NCI-H1694 treated with DMSO at 0.1 percent for 48 hours (cell line): ENCODE data around the gene TAF1C.
A peak's percentile ranks its signal among the peaks of the same experiment; 100 is the strongest.
"Not testable (repeated sequence)": the region's sequence is repeated elsewhere in the genome, so short reads cannot be mapped to it uniquely, and the experiment has no call there.

ENCODE experiments used
- DNase-seq: peaks from one replicate; lab custom pipeline; 2025; lab: John Stamatoyannopoulos, UW

Gene TAF1C, protein sequence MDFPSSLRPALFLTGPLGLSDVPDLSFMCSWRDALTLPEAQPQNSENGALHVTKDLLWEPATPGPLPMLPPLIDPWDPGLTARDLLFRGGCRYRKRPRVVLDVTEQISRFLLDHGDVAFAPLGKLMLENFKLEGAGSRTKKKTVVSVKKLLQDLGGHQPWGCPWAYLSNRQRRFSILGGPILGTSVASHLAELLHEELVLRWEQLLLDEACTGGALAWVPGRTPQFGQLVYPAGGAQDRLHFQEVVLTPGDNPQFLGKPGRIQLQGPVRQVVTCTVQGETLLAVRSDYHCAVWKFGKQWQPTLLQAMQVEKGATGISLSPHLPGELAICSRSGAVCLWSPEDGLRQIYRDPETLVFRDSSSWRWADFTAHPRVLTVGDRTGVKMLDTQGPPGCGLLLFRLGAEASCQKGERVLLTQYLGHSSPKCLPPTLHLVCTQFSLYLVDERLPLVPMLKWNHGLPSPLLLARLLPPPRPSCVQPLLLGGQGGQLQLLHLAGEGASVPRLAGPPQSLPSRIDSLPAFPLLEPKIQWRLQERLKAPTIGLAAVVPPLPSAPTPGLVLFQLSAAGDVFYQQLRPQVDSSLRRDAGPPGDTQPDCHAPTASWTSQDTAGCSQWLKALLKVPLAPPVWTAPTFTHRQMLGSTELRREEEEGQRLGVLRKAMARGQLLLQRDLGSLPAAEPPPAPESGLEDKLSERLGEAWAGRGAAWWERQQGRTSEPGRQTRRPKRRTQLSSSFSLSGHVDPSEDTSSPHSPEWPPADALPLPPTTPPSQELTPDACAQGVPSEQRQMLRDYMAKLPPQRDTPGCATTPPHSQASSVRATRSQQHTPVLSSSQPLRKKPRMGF

DNA sequence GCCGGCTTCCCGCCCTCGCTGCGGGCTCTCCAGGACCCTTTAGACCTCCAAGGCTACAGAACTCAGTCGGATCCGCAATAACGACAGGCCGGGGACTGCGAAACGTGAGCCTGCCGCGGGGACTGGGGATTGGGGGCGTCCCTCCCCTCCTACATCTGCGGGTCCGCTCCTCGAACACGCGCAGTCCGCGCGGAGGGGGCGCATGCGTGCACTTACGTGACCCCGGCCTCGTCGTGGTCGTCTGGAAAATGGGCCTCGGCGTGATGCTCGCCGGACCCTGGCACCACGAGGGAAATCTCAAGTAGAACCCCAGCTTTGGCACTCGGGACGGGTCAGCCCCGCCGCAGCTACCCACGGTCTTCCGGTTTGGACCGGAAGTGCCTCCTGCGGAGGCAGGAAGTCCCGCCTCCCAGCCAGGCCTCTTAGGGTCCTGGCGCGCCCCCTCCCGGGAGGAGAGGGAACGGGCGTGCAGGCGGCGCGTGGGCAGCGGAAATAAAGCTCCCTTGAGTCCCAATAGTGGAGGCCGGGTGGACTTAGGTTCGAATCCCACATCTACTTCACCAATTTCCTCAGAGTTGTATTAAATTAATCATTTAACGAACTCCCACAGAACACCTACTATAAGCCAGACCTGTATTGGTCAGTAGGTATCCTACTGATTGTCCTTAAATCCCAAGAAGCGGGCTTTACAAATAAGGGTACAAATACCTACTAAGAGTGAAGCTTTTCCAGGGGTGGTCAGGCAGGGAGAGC is at the start of gene TAF1C:
Gene TAF1C, minus strand, starts transcription at position 373 of the 753 bp plus-strand sequence. CDS start 2,069 bp downstream, outside the sequence.
- DNase-seq = peak; percentile 82

DNA sequence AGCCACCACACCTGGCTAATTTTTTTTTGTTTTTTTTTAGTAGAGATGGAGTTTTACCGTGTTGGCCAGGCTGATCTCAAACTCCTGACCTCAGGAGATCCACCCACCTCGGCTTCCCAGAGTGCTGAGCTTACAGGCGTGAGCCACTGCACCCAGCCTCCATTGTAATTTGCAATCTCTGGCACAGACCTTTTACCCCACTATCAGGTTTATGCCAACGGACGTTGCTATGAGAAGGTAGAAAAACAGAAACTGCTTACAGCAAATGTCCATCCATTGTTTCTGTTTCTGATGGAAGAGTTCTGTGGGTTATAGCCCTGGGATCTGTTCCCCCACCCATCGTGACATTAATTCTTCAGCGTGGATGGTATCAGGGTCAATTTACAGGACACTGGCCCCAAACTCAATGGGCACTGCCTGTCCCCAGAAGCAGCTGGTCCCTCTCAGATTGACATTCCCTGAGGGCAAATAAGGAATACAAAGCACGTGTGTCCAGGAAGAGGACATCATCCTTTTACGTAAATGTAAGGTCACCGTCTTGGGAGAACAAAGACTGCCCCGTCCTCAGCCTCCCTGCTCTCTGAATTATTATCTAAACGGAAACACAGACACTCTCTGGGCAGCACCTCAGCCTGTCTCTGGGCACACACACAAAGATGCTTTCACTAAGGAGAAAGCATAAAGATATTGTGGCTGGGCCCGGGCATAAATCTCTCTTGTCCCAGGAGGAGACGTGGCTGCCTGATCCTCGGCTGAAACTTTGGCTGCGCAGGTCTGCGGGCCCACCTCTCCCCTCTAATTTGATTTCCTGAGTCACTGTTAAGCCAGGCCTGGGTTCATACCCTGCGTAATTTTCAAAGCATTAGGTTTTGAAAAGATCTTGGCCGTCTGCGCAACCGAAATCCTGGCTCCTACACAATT is 47.7 kb upstream of the TAF1C start:
- no peak for DNase-seq

DNA sequence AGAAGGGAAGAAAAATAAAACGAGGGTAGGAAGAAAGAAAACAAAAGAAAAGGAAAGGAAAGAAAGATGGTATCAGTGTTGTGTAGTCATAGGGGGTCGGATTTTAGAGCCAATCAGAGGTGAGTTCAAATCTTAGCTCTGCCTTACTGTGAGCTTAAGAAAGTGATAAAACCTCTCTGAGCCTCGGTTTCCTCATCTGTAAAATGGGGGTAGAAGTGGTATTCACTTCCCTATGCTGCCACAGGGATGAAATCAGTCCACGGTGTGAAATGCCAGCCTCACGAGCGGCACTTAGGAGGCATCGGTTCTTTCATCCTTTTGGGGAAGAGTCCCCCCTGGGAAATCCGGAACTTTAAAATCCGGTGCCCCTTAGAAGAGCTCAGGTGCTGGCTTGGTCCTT is 46.9 kb upstream of the TAF1C start:
- DNase-seq = no peak

DNA sequence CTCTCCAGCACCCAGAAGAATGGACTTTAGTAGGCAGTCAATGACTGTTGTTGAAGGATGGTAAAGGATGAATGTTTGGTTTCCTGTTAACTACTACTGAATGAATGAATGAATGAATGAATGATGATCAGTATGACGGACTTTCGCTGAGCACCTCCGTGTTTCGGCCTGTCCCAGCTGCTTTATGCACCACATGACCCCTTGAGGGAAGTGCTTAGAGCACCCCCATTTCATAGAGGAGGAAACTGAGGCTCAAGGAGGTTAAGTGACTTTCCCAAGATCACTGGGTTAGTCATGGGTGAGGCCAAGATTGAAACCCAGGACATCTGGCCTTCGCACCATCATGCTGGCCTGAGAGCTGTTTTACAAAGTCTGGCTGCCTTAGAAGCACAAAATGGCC is 46.1 kb upstream of the TAF1C start:
- no peak for DNase-seq

DNA sequence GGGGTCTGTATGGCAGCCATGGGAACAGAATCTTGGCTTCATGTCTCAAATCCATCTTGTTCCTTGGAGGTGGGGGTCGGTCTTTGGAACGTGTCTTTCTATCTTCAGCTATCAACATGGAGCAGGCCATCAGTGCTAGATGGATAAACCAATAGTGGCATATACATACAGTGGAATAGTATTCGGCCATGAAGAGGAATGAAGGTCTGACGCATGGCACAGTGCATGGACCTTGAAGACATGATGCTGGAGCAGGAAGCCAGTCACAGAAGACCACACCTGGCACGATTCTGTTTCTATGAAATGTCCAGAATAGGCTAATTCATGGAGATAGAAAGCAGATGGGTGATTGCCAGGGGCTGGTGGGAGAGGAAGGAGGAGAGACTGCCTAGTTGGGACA is 45.2 kb upstream of the TAF1C start:
- no peak for DNase-seq

DNA sequence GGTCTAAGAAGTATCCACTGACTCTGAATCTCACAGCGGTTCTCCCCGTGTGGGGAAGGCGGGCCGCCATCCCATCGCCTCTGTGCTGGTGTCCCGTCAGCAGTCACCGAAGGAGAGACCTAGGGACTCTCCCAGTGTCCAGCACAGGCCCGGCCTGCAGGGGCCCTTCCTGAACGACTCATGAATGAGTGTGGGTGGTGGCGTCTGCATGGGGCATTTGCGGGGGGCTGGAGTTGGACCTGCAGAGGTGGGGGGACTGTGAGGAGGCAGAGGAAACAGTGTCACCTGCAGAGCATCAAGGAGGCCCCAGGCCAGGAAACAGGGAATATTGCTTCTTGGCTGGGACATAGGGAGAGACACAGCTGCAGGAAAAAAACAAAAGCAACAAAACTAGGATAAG is 42.6 kb upstream of the TAF1C start:
- no peak for DNase-seq

DNA sequence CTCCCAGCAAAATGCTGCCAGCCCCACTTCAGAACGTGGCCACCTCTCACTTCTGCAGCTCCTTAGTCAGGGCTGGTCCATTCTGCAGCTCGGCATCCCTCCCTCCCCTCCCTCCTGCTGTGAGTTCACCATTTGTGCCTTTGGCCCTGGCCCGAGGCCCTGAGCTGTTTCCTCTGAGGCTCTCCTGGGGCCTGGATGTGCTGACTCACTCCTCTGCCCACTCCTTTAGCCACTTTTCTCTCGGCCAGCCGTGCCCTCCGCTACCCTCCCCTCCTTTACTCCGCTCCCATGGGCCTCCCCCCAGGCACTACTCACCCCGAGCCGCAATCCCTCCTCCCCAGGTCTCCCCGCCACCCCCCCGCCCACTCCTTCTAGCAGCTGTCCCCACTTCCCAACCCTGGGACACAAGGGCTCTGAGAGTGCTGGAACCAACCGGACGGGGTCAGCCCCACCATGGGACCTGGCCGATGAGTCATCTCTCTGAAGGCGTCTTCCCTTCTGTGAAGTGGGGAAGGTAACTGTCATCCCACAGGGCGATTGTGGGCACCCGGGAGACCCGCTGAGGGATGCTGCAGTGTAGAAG is 41.5 kb upstream of the TAF1C start:
- no peak for DNase-seq

DNA sequence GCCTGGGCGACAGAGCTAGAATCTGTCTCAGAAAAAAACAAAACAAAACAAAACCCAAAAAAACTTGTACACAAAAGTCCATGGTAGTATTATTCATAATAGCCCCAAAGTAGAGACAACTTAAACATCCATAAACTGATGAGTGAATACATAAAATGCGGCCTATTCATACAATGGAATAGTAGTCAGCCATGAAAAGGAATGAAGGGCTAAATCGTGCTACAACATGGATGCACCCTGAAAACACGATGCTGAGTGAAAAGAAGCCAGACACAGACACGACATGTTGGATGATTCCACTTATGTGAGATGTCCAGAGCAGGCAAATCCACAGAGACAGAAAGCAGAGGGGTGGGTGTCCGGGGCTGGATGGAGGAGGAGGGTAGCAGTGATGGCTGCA is 40.7 kb upstream of the TAF1C start:
- no peak for DNase-seq

DNA sequence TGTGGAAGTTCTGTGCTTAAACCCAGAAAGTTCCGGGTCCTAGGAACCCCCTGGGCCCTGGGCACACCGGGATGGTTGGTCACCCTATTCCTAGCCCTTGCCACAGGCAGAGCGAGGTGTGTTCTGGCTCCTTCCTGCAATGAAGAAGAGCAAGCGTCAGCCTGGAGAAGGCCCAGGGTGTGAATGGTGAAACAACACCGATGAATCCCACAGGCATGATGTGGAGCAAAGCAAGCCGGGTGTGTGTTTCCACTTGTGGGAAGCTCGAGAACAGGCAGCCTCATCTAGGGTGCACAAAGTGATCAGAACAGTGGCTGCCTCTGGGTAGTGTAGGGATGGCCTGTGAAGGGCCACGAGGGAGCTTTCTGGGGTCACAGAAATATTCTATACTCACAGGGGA is 39.2 kb upstream of the TAF1C start:
- DNase-seq = no peak

DNA sequence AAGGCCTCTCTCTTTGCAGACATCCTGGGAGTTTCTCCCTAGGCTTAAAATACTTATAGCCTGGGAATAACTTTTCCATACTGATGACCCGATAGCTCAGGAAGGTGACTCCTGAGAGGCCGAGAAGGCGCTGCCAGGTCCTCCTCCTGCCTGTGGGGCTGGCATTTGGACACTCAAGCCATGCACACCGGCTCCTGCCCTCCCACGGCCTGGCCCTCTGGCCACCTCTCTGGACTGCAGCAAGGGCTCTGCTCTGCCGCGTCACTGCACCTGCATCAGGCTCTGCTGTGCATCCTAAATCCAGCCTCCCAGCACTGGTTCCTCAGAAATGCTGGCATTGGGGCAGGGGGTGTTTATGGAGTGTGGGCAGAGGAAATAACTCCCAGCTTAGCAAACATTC is 38.7 kb upstream of the TAF1C start:
- DNase-seq = no peak

DNA sequence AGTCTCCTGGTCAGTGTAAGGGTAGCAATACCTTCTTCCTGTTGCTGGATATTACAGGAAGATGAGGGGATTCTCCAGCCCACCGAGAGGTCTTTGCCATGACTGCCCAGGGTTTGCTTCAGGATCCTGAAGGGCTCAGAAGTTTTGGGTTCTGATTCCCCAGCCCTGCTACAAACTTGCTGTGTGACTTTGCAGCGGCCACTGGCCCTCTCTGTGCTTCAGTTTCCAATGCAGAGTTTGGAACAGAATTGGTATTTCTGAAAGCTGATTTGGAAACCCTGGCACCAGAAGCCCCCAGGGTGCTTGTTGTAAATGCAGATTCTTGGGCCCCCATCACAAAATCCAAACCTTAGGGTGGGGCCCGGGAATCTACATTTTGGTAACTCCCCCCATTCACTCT is 38.3 kb upstream of the TAF1C start:
- no peak for DNase-seq

DNA sequence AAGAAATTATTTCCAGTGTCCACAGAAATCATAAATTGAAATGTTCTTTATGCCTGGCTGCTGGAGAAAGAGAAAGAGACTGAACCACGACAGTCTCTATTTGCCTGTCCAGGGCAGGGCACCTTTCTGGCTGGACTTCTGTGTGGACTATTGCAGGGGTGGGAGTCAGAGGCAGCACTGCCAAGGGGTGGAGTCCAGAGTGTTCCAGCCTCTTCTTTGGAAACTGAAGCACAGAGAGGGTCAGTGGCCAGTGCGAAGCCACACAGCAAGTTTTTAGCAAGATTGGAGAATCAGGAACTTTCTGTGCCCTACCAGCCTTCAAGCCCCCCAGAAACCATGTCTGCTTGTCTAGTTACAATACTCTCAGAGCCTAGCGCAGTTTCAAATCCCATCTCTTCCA is 37.7 kb upstream of the TAF1C start:
- DNase-seq = no peak

DNA sequence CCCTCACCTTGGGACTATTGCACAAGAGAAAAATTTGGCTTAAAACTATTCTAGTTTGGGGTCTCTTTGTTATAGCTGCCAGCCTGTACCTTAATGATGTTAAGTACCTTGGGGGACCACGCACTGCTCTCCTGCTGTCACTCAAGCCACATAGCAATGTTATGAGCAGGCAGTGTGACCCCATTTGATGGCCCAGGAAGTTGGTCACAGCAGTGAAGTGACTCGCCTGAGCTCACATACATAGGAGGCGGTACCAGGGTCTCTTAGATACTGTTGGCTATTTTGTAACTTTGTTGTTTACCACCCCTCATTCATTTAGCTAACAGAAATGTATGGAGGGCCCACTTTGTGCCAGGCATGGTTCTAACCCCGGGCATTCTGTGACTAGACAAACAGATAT is 36.6 kb upstream of the TAF1C start:
- DNase-seq = no peak

DNA sequence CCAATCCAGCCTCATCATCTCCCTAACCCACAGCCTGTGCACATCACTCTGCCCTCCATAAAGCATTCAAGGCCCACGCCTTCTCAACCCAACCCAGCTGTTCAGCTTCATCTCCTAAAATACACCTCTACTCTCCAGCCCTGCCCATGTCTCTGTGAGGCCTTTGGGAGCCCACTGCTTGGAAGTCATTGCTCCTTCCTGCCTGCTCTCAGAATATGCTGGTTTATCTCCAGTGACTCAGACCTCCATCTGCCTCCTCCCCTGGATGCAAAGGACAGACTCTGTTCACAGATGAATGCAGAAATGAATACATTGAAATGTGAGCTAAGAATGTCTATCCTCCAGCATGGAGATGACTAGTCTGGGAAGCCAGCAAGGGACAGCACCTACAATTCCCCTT is 34.0 kb upstream of the TAF1C start:
- no peak for DNase-seq

DNA sequence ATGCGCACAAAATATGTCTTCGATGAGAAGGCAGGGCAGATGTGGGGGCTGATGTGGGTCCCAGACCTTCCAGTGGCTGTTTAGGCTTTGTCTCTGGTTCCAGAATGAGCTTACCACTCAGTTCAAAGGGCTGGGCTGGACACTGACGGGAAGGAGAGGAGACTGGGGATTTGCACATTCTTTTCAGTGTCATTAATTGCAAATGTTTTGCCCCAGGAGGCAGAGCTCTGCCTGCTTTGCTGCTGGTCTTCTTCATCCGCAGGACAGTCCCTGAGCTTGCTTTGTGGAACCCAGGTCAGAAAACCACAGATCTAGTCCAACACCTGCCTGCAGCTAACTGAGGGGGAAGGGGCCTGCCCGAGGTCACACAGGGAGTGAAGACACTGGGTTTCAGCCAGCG is 32.1 kb upstream of the TAF1C start:
- no peak for DNase-seq

DNA sequence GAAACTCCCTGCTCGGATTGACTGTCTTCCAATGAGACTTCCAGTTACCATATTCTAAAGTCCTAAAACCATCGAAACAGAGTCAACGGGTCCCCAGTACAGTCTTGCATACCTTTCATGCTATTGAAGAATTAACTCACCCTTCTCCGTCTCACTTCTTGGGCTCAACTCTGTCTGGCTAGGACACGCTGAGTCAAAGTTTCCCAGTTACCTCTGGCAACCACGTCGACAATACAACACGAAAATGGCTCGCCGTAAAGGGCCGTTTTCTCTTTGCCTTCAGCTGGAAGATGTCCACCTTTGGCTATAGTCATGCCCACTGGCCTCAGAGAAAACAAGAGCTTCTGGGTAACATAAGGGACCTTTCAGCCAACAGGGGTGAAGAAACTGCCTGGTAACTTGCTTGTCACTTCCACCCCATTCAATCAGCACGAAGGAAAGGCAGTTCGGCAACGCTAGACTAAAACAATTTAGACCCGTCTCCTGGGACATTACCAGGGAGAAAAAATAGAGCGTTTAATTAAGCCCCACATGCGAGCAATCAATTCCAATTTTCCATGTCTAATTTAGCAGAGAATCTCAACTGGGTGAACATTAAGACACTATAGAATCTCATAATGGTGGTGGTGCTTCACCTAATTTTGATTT is 31.4 kb upstream of the TAF1C start:
- DNase-seq = no peak

DNA sequence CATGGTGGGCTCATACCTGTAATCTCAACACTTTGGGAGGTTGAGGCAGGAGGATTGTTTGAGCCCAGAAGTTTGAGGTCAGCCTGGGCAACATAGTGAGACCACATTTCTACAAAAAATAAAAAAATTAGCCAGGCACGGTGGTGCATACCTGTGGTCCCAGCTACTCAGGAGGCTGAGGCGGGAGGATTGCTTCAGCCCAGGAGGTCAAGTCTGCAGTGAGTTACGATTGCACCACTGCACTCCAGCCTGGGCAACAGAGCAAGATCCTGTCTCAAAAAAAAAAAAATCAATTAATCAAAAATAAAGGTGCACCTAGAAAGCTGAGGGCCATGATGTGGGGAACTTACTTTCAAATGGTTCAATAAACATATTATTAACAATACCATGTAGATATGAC is 29.3 kb upstream of the TAF1C start:
- not testable (repeated sequence) for DNase-seq

DNA sequence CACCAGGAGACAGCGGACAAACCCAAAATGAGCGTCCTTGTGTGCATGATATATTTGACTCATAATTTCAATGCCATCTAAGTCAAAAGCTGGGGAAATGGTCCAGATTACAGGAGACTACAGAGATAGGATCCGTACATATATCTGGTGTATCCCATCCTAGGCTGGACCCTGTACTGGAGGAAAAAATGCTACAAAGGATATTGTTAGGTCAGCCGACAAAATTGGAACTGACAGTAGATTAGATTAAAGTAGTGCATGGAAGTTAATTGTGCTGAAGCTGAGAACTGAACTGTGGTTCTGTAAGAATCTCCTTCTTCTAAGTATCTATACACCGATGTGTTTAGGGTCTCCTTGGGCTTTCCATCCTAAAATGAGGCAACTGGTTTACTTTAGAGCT is 28.7 kb upstream of the TAF1C start:
- DNase-seq = no peak

DNA sequence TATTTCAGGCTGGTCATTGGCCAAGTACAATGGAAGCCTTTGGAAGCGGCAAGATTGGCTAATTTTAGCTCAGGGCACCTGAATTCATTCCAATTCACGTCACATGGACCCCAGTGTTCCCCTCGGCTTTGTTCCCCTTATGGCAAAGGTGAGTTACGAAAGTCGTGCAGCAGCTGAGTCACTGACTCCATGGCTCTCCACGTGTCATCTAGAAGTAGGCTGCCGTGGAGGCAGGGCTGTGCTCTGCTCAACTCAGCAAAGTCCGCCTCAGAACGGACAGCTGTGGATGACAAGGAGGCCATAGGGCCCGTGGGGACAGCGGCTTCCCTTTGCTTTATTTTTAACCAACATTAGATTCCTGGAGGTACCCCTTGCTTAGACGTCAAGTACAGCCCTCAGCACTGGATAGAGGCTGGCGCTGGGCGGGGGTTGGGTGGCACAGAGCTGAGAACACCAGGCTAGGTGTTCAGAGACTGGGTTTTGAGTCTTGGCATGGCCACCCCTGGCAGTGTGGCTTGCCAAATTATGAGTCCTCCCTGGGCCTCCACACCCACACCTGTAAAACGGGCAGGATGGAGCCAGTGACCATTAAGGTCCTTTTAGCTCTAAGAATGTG is 27.7 kb upstream of the TAF1C start:
- DNase-seq = no peak

DNA sequence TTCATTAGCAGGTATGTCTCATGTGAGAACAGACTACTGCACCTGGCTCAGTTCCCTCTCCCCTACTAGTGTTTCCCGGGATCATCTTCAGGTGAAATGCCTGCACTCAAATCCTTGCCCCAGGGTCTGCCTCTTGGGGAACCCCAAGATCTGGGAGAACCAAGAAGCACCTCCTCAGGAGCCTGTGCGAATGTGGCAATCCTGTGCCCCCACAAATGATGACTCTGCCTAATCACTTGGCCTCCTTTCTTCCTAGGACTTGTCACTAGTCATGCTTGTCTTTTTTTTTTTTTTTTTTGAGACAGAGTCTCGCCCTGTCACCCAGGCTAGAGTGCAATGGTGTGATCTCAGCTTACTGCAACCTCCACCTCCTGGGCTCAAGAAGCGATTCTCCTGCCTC is 25.8 kb upstream of the TAF1C start:
- DNase-seq = no peak
